H9 (cell line): Measurements from ENCODE around the gene PYROXD2. TPM values are rescaled to one million over a fixed set of nuclear protein-coding genes. Genes with fewer than 3 reads are reported as not detected.

Experiments
- DNase-seq: peaks from one replicate; pipeline ENCODE4 v3.0.0-alpha.2; 2017
- H2AFZ ChIP-seq: one replicate; pipeline ENCODE4 v1.6.1; 2013; ENCODE audit warnings: mild to moderate bottlenecking, low read length, control low read depth, moderate library complexity
- H2AK5ac ChIP-seq: 2 replicates; pipeline ENCODE4 v1.6.1; 2013; ENCODE audit warnings: low read length, control low read depth, mixed read lengths; ENCODE audit not compliant: insufficient read length
- H2BK120ac ChIP-seq: one replicate; pipeline ENCODE4 v1.6.1; 2013; ENCODE audit warnings: low read depth, mild to moderate bottlenecking, low read length, control low read depth, inconsistent platforms; ENCODE audit not compliant: poor library complexity, severe bottlenecking
- H2BK12ac ChIP-seq: 2 replicates; pipeline ENCODE4 v1.6.1; 2013; ENCODE audit warnings: low read length, control low read depth, mixed read lengths, low read depth; ENCODE audit not compliant: insufficient read length
- H2BK15ac ChIP-seq: 2 replicates; pipeline ENCODE4 v1.6.1; 2013; ENCODE audit warnings: low read depth, low read length, control low read depth
- H2BK20ac ChIP-seq: one replicate; pipeline ENCODE4 v1.6.1; 2013; ENCODE audit warnings: low read depth, mild to moderate bottlenecking, low read length, control low read depth, inconsistent platforms; ENCODE audit not compliant: poor library complexity, severe bottlenecking
- H2BK5ac ChIP-seq: 2 replicates; pipeline ENCODE4 v1.6.1; 2013; ENCODE audit warnings: low read length, control low read depth, mixed read lengths; ENCODE audit not compliant: insufficient read length
- H3K14ac ChIP-seq: 2 replicates; pipeline ENCODE4 v1.6.1; 2013; ENCODE audit warnings: low read length, control low read depth; ENCODE audit not compliant: insufficient read depth
- H3K18ac ChIP-seq: 2 replicates; pipeline ENCODE4 v1.6.1; 2013; ENCODE audit warnings: low read depth, mild to moderate bottlenecking, mixed read lengths, low read length, control low read depth; ENCODE audit not compliant: insufficient read length
- H3K23ac ChIP-seq: 2 replicates; pipeline ENCODE4 v1.6.1; 2013; ENCODE audit warnings: low read length, control low read depth, mixed read lengths, low read depth; ENCODE audit not compliant: insufficient read length
- H3K23me2 ChIP-seq: 2 replicates; pipeline ENCODE4 v1.6.1; 2013; ENCODE audit warnings: low read depth, mild to moderate bottlenecking, mixed read lengths, low read length, control low read depth; ENCODE audit not compliant: insufficient read length, poor library complexity, severe bottlenecking
- H3K27ac ChIP-seq: 2 replicates; pipeline ENCODE4 v1.5.1; 2013; ENCODE audit warnings: low read length, control low read depth, mixed read lengths, low read depth; ENCODE audit not compliant: insufficient read length
- H3K27me3 ChIP-seq: 2 replicates; pipeline ENCODE4 v1.6.1; 2013; ENCODE audit warnings: low read length, control low read depth, inconsistent platforms; ENCODE audit not compliant: insufficient read depth
- H3K4ac ChIP-seq: 2 replicates; pipeline ENCODE4 v1.6.1; 2013; ENCODE audit warnings: low read depth, mild to moderate bottlenecking, control low read depth, inconsistent platforms, low read length, moderate library complexity
- H3K4me1 ChIP-seq: 2 replicates; pipeline ENCODE4 v1.6.1; 2013; ENCODE audit warnings: low read length, control low read depth, inconsistent platforms; ENCODE audit not compliant: insufficient read depth
- H3K4me2 ChIP-seq: 2 replicates; pipeline ENCODE4 v1.6.1; 2013; ENCODE audit warnings: low read length, control low read depth, mixed read lengths; ENCODE audit not compliant: insufficient read length, insufficient read depth
- H3K56ac ChIP-seq: 2 replicates; pipeline ENCODE4 v1.6.1; 2013; ENCODE audit warnings: low read depth, mild to moderate bottlenecking, mixed read lengths, low read length, control low read depth; ENCODE audit not compliant: insufficient read length
- H3K79me1 ChIP-seq: 2 replicates; pipeline ENCODE4 v1.6.1; 2013; ENCODE audit warnings: low read depth, mild to moderate bottlenecking, moderate library complexity, low read length, control low read depth, inconsistent platforms; ENCODE audit not compliant: insufficient read depth, poor library complexity, severe bottlenecking
- H3K79me2 ChIP-seq: 2 replicates; pipeline ENCODE4 v1.6.1; 2013; ENCODE audit warnings: low read length, control low read depth, inconsistent platforms; ENCODE audit not compliant: insufficient read depth
- H3K9ac ChIP-seq: 2 replicates; pipeline ENCODE4 v1.6.1; 2013; ENCODE audit warnings: low read length, control low read depth, mixed read lengths; ENCODE audit not compliant: insufficient read length; ENCODE audit errors: extremely low read depth
- H3K9me3 ChIP-seq: one replicate; pipeline ENCODE4 v1.6.1; 2013; ENCODE audit warnings: low read depth, low read length, inconsistent platforms; ENCODE audit not compliant: control insufficient read depth
- H3T11ph ChIP-seq: one replicate; pipeline ENCODE4 v1.6.1; 2013; ENCODE audit warnings: mild to moderate bottlenecking, low read length, control low read depth, inconsistent platforms
- H4K20me1 ChIP-seq: one replicate; pipeline ENCODE4 v1.6.1; 2013; ENCODE audit not compliant: control insufficient read depth, insufficient read length, insufficient read depth
- H4K5ac ChIP-seq: 2 replicates; pipeline ENCODE4 v1.6.1; 2013; ENCODE audit warnings: low read depth, mild to moderate bottlenecking, mixed read lengths, low read length, control low read depth; ENCODE audit not compliant: insufficient read length
- H4K8ac ChIP-seq: replicated peaks from 2 replicates; pipeline ENCODE4 v1.6.1; 2013; ENCODE audit warnings: low read length, control low read depth, mixed read lengths, low read depth; ENCODE audit not compliant: insufficient read length
- H4K91ac ChIP-seq: 2 replicates; pipeline ENCODE4 v1.6.1; 2013; ENCODE audit warnings: low read depth, mild to moderate bottlenecking, moderate library complexity, mixed read lengths, low read length, control low read depth; ENCODE audit not compliant: insufficient read length
- H3K27ac Mint-ChIP-seq, 3 experiments: 2 replicates in 2 of 3; 3 replicates in 1 of 3; pipeline ENCODE4 v1.8.0; 2020 to 2021; ENCODE audit warnings: mixed read lengths in 3 of 3, mild to moderate bottlenecking in 1 of 3, moderate library complexity in 1 of 3
- H3K27me3 Mint-ChIP-seq: 2 replicates; pipeline ENCODE4 v1.8.0; 2021; ENCODE audit warnings: low read depth, mild to moderate bottlenecking, moderate library complexity, mixed read lengths
- H3K36me3 Mint-ChIP-seq, 3 experiments: 2 replicates in 2 of 3; 3 replicates in 1 of 3; pipeline ENCODE4 v1.8.0; 2020 to 2021; ENCODE audit warnings: low read depth in 3 of 3, mixed read lengths in 3 of 3; ENCODE audit not compliant: insufficient read depth in 1 of 3
- H3K4me1 Mint-ChIP-seq, 2 experiments: 2 replicates each; pipeline ENCODE4 v1.8.0; 2020; ENCODE audit warnings: mixed read lengths in 2 of 2
- H3K4me3 Mint-ChIP-seq, 2 experiments: 2 replicates in 1 of 2; 3 replicates in 1 of 2; pipeline ENCODE4 v1.8.0; 2020 to 2021; ENCODE audit warnings: mild to moderate bottlenecking in 2 of 2, mixed read lengths in 2 of 2, moderate library complexity in 1 of 2
- H3K9me3 Mint-ChIP-seq, 2 experiments: 2 replicates in 1 of 2; 3 replicates in 1 of 2; pipeline ENCODE4 v1.8.0; 2020; ENCODE audit warnings: mild to moderate bottlenecking in 2 of 2, mixed read lengths in 2 of 2, moderate library complexity in 1 of 2
- WGBS: extraction: QIAGEN DNeasy Blood & Tissue Kit; methylation state at CpG from one replicate; pipeline ENCODE4 v1.1.7; 2013; ENCODE audit warnings: missing lambda C conversion rate, low lambda C conversion rate, mixed read lengths; ENCODE audit not compliant: insufficient read length; ENCODE audit errors: extremely low coverage; 5-methylcytosine and 5-hydroxymethylcytosine counted together
- total RNA-seq: library from RNA; stranded (reverse); gene quantifications from 2 replicates; pipeline ENCODE4 v1.2.1, GENCODE V29; 2021
- TF ChIP-seq, protein P1 (sequence below): fragments of 200-600 bp; sonication (generic); conservative IDR thresholded peaks from 3 replicates; pipeline ENCODE4 v1.8.0; 2021; ENCODE audit warnings: antibody characterized with exemption, mild to moderate bottlenecking

Gene PYROXD2
- total RNA-seq, 1 experiment from 2014 or later = 5.3 TPM

DNA sequence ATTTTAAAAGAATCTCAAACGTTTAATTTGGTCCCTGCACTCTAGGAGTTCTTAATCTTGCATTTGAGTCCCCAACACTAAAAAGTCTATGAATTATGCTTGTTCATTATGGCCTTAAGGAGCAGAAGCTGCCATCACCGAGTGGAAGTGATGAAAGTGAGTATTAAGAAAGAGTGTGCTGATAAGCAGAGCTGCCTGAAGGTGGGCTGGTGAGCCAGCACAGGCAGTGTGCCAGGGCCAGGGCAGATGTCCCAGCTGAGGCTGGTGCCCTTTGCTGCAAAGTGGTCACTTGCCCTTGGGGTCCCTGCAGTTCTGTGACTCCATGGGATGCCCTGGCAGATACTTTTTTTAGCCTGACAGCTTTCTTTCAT, 74.1 kb downstream of the PYROXD2 start:
- peaks cover 0 to 1% of the 10 kb centered on the region in 2 experiments; a peak in 3 of 5 replicates for H3K9me3 Mint-ChIP-seq
- Histone ChIP-seq H3K79me2 (no peaks in the 10 kb centered on the region), H2AK5ac (no peak overlapping the region), H2BK120ac (no peak overlapping the region), H3K14ac (no peak overlapping the region; the same call in 1 of the 2 replicates), H3K56ac (no peak overlapping the region), H3T11ph (no peak overlapping the region), H2BK12ac (no peak overlapping the region), H4K20me1 (no peaks in the 10 kb centered on the region), H3K79me1 (no peaks in the 10 kb centered on the region), H3K23ac (no peak overlapping the region), H3K9ac (no peak overlapping the region), H3K18ac (no peak overlapping the region), H4K8ac (no peak overlapping the region), H3K23me2 (no peaks in the 10 kb centered on the region), H3K4ac (no peak overlapping the region), H3K4me2 (no peak overlapping the region), H3K9me3 (no peaks in the 10 kb centered on the region), H2BK20ac (no peak overlapping the region), H4K5ac (no peak overlapping the region), H3K27me3 (no peaks in the 10 kb centered on the region), H2BK5ac (no peak overlapping the region), H2AFZ (no peak overlapping the region), H4K91ac (no peak overlapping the region), H3K4me1 (no peaks in the 10 kb centered on the region), H2BK15ac (no peak overlapping the region), H3K27ac (no peak overlapping the region)
- no peaks in the 10 kb centered on the region; the same call in 1 of the 2 replicates for H3K27me3 Mint-ChIP-seq
- no CpG with 5 or more reads among the region's 2 CpGs for WGBS
- DNase-seq = no peak
- TF ChIP-seq, protein P1, sequence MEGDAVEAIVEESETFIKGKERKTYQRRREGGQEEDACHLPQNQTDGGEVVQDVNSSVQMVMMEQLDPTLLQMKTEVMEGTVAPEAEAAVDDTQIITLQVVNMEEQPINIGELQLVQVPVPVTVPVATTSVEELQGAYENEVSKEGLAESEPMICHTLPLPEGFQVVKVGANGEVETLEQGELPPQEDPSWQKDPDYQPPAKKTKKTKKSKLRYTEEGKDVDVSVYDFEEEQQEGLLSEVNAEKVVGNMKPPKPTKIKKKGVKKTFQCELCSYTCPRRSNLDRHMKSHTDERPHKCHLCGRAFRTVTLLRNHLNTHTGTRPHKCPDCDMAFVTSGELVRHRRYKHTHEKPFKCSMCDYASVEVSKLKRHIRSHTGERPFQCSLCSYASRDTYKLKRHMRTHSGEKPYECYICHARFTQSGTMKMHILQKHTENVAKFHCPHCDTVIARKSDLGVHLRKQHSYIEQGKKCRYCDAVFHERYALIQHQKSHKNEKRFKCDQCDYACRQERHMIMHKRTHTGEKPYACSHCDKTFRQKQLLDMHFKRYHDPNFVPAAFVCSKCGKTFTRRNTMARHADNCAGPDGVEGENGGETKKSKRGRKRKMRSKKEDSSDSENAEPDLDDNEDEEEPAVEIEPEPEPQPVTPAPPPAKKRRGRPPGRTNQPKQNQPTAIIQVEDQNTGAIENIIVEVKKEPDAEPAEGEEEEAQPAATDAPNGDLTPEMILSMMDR = no peak; the same call in 2 of the 3 replicates
- H3K4me1 Mint-ChIP-seq = peaks cover 3 to 6% of the 10 kb centered on the region in 2 experiments; a peak in 1 of 4 replicates
- H3K27ac Mint-ChIP-seq = no peak overlapping the region
- H3K36me3 Mint-ChIP-seq = no peaks in the 10 kb centered on the region
- no peak overlapping the region for H3K4me3 Mint-ChIP-seq
